EH (cell line): ENCODE data around the gene RFC4.
A peak's percentile ranks its signal among the peaks of the same experiment; 100 is the strongest.
"Not testable (repeated sequence)": the region's sequence is repeated elsewhere in the genome, so short reads cannot be mapped to it uniquely, and the experiment has no call there.

Source experiments
- DNase-seq: peaks from one replicate; pipeline ENCODE4 v3.0.0-alpha.2; 2015; ENCODE audit warnings: low read depth

The RFC4 gene, protein sequence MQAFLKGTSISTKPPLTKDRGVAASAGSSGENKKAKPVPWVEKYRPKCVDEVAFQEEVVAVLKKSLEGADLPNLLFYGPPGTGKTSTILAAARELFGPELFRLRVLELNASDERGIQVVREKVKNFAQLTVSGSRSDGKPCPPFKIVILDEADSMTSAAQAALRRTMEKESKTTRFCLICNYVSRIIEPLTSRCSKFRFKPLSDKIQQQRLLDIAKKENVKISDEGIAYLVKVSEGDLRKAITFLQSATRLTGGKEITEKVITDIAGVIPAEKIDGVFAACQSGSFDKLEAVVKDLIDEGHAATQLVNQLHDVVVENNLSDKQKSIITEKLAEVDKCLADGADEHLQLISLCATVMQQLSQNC

DNA sequence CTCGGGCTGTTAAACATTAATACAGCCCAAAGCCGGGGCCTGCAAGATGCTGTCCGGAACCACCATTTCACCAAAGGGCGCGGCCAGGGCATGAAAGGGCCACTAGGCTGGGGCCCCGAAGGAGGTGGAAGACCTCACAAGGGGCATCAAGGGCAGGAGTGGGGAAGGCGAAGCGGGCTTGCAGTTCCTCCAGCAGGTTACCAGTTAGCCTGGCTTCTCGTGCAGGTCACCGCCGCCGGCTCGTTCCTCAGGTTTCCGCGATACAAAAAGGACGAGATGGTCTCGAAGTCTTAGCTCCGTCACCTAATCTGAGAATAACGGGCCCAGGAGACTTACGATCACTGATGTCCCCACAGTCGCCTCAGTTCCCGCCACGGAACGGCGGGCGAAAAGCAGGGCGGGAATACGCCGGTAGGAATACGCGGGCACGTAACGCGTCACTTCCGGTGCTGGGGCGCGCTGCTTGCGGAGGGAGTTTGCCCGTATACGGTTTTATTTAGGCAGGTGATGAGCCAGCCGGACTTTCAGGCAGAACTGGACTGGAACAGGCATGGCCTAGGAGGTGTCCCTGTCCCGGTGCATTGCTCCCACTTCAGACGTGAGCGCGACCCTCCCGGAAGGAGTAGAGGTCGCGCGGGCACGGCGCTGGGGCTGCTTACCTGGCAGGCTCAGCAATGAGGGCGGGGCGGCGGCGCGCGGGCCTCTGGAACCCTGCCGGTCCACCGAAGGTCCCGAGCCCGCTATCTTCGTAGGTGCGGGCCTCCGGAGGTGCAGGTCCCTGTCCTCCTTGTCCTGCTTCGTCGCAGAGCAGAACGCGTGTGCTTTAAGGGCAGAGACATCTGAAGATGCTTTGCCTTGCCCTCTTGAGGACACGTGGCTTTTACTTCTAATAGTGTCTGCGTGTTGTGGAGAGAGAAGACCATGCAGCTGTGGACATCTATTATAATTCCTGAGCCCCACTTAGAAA is at the start of gene RFC4:
Gene RFC4 (minus strand): TSS at position 394 of the 967 bp plus-strand sequence. CDS start 1,769 bp downstream, outside the sequence.
- peak; percentile 77 for DNase-seq

DNA sequence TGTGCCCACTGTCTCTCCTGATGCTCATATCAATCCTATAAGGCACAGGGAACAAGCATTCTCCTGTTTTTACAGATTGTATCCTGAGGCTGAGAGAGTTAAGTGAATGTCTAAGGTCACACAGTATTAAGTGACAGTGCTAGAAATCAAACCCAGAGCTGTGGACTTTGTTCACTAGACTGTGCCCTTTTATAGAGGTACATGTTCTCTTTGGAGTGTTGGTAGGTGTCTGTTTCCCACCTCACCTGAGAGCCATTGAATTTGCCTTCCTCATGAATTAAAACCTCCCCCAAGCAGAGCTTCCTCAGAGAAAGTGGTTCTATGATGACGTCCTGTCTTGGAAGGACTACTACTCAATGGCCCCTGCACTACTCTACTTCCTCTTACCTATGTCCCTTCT is 48.7 kb upstream of the RFC4 start:
- DNase-seq = no peak

DNA sequence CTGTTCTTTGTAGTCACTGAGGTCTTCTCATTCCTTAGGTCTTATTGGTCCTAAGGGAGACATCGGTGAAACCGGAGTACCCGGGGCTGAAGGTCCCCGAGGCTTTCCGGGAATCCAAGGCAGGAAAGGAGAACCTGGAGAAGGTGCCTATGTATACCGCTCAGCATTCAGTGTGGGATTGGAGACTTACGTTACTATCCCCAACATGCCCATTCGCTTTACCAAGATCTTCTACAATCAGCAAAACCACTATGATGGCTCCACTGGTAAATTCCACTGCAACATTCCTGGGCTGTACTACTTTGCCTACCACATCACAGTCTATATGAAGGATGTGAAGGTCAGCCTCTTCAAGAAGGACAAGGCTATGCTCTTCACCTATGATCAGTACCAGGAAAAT is 47.9 kb upstream of the RFC4 start:
- DNase-seq = no peak

DNA sequence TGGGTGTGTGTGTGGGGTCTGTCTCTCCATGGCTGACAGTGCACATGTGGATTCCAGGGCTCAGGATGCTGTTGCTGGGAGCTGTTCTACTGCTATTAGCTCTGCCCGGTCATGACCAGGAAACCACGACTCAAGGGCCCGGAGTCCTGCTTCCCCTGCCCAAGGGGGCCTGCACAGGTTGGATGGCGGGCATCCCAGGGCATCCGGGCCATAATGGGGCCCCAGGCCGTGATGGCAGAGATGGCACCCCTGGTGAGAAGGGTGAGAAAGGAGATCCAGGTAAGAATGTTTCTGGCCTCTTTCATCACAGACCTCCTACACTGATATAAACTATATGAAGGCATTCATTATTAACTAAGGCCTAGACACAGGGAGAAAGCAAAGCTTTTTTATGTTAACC is 46.7 kb upstream of the RFC4 start:
- no peak for DNase-seq

DNA sequence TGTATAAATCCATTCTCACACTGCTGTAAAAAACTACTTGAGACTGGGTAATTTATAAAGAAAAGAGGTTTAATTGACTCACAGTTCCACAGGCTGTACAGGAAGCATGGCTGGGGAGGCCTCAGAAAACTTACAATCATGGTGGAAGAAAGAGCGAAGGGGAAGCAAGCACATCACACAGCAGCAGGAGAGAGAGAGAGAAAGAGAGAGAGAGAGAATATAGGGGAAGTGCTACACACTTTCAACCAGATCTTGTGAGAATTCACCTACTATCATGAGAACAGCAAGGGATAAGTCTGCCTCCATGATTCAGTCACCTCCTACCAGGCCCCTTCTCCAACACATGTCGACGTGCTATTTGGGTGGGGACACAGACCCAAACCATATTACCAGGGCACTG is 45.6 kb upstream of the RFC4 start:
- DNase-seq = not testable (repeated sequence)

DNA sequence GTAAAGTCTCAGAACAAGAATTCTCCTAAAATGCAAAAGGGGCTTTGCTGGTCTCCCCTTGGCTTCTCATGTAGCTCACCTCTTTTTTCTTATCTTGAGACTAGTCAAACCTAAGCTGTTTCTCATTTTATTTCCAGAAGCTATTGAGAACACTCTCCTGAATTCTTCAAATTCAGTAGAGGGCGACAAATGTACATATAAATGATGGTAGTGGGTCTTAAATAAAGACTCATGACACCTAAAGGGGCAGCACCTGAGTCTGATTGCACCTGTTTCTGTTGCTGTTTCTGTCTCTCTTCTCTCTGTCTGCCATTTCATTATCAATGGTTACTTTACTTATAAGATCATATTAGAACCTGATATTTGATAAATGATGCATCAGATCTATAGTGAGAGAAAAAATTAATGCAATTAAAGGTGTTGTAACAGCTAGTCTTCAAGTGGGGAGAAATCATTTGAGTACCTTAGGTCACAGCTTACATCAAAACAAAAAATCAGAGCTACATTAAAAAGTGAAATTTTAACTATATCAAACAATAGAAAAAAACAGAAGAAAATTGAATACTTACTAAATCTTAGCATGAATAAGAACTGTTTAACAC is 43.2 kb upstream of the RFC4 start:
- DNase-seq = peak; percentile 35

DNA sequence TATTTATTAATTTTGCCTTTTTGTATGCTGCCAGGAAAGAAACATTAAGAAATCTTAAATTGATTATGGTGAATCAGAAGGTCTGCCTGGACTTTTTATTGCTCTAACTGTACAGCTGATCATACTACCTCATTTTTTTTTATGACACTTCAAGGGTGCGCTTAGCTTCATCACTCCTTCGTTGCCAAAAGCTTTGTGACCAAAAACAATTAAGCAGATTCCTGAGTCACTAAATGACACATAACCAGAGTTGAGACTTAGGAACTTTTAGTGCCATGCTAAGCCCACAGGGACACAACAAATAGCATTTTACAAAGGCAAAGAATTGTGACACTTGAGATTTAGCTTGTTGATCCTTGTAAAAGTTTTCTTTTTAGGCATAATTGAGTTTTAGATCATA is 41.2 kb upstream of the RFC4 start:
- DNase-seq = no peak

DNA sequence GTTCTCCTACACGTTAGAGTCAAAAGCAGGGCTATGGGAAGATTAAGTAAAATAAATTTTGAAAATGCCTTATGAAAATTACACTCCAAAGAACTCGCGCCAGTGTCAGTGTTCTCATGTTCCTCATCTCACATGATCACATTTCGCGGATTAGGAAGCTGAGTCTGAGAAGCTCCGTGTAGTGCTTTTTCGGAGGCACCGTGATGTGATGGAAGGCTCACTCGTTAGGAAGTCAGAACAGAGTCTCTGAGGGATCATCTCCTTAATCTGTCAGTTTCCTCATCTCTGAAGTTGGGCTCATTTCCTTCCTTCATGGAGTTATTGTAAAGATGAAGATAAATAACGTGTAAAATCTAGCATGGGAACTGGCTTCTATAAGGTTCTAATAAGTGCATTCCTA is 39.5 kb upstream of the RFC4 start:
- no peak for DNase-seq

DNA sequence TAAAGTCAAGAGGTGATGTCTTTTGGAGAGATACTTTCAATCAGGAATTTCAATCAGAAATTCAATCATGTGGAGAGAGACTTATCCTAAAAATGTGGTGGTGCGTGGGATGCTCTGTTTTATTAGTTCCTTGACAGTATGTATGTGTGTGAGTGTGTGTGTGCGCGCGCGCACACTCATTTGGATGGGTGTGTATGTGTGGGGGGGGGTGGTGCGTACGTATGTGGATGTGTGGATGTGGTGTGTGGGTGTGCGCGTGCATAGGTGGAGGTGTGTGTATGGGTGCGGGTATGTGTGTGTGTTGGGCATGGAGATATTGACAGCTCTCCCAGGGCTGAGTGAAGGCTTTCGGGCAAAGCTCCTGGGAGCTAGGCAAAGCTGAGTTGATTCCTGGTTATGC is 38.6 kb upstream of the RFC4 start:
- no peak for DNase-seq

DNA sequence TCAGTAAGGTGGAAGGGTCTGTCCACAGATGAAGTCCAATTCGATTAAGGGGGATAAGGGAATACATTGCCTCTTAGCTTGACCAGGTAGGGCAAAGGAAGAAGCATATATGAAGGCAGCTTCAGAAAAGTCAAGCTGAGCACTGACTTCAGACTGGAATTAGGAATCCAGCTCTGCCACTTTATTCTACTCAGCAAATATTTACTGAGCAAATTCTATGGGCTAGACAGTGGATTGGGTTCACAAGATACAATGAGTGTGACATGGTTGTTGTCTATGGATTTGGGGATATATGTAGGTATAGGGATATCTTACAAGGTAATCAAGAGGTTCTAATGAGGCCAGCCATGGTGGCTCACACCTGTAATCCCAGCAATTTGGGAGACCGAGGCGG is 36.8 kb upstream of the RFC4 start:
- no peak for DNase-seq

DNA sequence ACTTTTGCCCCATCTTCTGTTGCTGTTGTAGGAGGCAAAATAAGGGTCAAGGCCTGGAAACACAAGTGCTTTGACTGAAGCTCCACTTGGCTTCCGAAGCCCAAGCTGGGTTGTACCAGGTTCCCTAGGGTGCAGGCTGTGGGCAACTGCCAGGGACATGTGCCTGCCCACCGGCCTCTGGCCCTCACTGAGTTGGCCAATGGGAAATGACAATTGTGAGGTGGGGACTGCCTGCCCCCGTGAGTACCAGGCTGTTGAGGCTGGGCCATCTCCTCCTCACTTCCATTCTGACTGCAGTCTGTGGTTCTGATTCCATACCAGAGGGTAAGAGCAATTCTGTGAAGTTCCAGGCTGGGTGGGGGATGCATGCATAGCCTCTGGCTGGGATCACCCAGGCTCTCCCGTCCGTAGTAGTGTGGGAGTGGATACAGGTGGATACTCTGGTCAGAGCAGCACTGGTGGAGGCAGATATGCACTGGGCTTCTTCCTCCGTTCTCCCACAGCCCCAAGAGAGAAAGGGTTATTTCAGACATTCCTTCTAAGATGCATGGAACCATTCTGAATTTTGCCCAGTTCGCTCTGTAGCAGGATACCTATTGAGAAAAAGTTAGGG is 36.2 kb upstream of the RFC4 start, which contains the start of gene ADIPOQ:
Gene ADIPOQ (plus strand): TSS at position 285 of the 613 bp plus-strand sequence. CDS start 10,349 bp downstream, outside the sequence.
- DNase-seq = no peak

DNA sequence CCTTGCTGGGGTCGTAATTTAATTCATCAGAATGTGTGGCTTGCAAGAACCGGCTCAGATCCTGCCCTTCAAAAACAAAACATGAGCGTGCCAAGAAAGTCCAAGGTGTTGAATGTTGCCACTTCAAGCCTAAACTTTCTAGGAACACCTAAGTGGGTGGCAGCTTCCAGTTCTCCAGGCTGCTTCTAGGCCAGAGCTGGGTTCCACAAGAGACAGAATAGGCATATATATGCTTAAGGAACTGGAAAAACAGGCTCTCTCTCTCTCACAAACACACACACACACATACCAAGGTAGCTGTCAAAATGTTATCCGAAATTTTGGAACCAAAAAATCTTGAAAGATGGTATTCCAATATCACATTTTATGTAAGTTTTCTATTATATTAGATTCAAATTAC is 35.3 kb upstream of the RFC4 start:
- DNase-seq = no peak

DNA sequence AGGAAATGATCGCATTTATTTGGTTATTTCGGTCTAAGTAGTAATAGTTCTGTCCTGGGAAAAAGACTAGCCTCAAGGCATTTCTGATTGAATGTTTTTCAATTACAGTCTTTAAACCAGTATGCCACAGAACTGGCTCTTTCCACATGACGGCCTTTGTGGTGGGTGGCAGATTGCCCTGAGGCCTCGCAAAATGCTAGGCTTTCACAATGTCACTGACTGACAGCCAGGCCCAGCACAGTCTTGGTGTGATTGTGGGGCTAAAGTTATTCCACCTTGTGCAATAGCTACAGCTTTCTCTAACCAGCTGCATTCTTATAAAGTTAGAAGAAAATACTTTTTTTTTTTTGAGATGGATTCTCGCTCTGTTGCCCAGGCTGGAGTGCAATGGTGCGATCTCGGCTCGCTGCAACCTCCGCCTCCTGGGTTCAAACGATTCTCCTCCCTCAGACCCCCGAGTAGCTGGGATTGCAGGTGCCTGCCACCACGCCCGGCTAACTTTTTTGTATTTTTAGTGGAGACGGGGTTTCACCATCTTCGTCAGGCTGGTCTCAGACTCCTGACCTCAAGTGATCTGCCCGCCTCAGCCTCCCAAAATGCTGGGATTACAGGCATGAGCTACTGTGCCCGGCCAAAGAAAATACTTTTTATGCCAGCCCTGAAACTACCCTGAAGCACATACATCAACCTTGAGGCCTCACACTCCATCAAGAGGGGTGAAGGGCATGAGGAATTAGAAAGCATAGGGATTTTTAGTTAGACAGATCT is 33.8 kb upstream of the RFC4 start:
- peak; percentile 71 for DNase-seq

DNA sequence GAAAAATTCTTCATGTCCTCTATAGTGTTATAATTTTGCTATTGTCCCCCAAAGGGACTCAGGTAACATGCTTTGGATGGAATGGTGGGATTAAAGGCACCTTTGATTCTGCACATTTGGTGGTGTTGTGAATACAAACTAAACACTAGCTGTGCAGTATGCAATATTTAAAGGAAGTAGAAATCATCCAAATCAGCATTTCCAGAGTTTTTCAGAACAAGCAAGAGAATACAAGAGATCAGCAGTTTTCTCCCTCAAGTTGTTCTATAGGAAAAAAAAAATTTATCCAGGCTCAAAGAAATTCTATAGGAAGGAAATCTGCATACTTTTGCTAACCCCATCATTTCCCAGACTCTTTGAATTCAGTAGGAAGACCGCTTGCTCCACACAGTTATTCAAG is 26.0 kb upstream of the RFC4 start:
- DNase-seq = no peak

DNA sequence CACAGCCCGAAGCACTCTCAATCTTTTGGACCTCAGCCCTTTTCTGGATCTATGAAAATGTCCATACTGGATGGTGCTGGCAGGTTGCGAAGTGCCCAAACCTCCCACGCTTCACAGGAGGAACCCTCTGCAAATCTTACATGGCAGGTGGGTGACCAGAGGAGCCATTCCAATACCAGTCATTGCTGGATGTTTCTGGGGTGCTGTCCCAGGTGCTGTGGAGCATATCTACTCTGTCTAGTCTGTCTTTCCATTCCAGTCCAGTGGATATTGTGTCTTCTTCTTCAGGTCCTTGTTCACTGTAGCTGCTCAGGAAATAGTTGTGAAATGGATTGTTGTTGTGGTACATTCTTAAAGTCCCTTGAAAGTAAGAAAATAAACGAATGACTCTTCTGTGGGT is 25.5 kb upstream of the RFC4 start:
- DNase-seq = no peak

DNA sequence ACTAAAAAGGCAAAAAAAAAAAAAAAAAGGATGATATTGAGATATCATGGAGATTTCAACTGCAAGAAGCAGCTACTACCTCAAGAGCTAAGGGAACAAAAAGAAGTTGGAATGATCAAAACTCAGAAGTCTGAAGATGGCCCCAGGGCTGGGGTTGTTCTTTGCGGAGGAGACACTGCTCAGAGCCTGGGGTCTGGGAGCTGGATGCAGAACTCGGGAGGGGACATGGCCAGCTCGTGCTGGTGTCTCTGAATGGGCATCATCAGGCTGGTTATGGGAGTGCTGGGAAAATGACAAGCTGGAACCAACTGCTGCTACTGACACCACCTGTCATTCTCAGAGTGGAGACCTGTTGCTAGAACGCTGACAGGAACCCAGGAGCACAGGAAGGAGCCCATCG is 22.1 kb upstream of the RFC4 start:
- DNase-seq = no peak

DNA sequence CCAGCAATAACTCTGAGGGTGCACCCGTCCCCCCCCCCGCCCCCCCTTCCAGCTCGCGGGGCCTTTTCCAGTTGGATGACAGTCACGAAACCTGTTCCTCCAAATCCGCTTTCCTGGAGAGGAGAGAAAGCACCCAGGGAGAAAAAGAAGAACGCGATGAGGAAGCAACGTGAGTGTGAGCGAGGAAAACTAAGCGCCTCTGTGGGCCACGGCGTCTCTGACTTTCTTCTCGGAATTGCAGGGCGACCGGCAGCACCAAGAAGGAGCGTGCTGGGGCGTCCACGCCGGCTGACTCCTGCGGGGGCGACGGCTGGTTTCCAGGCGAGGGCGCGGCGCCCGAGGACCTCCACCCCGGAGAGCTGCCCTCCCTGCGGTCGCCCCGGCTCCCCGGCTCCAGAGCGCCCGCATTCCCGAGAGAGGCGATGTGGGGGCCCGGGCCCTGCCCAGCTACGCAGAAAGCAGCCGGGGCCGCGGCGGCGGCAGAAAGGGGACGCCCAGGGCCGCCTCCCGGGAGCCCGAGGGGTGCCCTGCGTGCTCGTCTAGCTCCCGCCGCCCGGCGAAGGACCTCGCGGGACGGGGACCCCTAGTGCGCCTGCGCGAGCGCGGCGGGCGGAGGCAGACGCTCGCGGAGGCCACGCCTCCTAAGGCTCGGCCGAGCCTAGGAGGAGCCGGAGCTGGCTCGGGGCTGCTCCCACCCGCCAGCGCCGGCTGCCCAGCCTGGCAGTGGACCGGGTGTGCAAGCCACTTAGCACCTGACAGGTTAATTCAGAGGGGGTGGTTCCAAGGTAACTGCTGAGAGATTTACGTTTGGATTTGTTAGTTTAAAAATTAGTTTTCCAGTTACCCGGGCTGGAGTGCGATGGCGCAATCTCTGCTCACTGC is 20.9 kb upstream of the RFC4 start:
- peak; percentile 83 for DNase-seq

DNA sequence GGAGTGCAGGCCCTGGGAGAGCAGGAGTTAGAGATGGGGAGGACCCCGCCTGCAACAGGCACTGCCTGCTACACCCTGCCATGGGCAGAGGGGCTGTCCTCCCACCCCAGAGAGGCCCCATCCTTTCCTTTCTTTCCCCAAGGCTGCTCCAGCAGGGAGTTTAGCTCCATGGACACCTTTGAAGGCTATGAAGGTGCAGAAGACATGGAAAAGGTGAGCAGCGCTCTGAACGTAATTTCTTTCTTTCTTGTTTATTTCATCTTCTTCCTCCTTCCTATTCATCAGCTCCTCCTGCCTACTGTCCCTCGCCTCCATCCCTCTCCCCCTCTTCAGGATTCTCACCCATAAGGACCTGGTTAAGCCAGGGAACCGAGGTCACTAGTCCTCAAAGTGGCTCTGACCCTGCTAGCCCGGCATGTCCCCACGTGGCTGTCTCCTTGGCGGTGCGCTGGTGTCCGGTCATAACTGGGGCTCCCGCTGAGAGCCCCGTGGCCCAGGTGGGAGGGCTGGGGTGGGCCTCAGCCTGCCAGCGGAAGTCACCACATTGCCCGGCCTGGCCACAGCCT is 20.2 kb upstream of the RFC4 start:
- no peak for DNase-seq

DNA sequence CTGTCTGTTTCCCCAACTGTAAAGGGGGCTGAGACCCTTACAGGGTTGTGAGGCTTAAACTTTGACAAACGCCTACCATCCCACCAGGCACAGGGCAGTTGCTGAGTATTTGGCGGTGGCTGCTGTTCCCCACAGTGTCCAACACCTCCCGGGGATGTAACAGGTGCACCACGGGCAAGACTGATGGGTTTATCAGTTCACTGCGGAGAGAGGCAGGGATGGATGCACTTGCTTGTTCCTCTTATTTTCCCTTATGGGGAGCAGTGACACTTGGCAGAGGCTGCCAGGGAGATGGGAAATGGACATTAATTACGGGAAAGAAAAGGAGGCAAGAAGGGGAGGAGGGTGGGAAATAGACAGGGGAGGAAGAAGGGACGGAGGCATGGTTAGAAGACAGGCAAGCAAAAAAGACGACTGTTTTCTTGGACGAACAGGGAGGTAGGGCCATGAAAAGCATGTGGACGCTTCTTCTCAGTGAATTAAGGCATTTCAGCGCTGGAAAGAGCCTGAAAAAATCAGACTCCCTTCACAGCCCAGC is 19.7 kb upstream of the RFC4 start:
- DNase-seq = no peak
